Liver (tissue), 9 donors: ENCODE measurements around the gene RAB6B. TPM values are rescaled to one million over a fixed set of nuclear protein-coding genes. Genes with fewer than 3 reads are reported as not detected.

Experiments used
- DNase-seq: peaks from one replicate; pipeline ENCODE4 v3.0.0-alpha.2; 2017; ENCODE audit warnings: low spot score
- H3K27ac ChIP-seq, 2 donors: one replicate each; pipeline ENCODE4 v1.7.0; 2013; ENCODE audit warnings: inconsistent platforms in 2 of 2, low read length in 2 of 2, control low read depth in 1 of 2, low read depth in 1 of 2, mild to moderate bottlenecking in 1 of 2
- H3K27me3 ChIP-seq, 4 donors: one replicate each; pipeline versions ENCODE4 v1.6.1 to v1.7.0; 2013; ENCODE audit warnings: low read length in 3 of 4, inconsistent platforms in 1 of 4, mild to moderate bottlenecking in 1 of 4, moderate library complexity in 1 of 4; ENCODE audit not compliant: control insufficient read depth in 4 of 4, insufficient read depth in 4 of 4
- H3K36me3 ChIP-seq, 4 donors: one replicate each; pipeline versions ENCODE4 v1.6.1 to v1.7.0; 2013; ENCODE audit warnings: low read length in 3 of 4, mild to moderate bottlenecking in 3 of 4, low read depth in 1 of 4, moderate library complexity in 1 of 4; ENCODE audit not compliant: control insufficient read depth in 4 of 4, insufficient read depth in 3 of 4
- H3K4me1 ChIP-seq, 4 donors: one replicate each; pipeline versions ENCODE4 v1.6.1 to v1.7.0; 2013; ENCODE audit warnings: low read length in 3 of 4, mild to moderate bottlenecking in 3 of 4, moderate library complexity in 1 of 4; ENCODE audit not compliant: control insufficient read depth in 4 of 4, insufficient read depth in 4 of 4
- H3K4me3 ChIP-seq, 3 donors: one replicate each; pipeline versions ENCODE4 v1.6.1 to v1.7.0; 2013; ENCODE audit warnings: low read length in 3 of 3, control low read depth in 1 of 3, low read depth in 1 of 3, mild to moderate bottlenecking in 1 of 3
- H3K9ac ChIP-seq, 2 donors: one replicate each; pipeline ENCODE4 v1.7.0; 2013; ENCODE audit warnings: low read length in 2 of 2, mild to moderate bottlenecking in 2 of 2, moderate library complexity in 2 of 2, control low read depth in 1 of 2, low read depth in 1 of 2
- H3K9me3 ChIP-seq, 4 donors: one replicate each; pipeline versions ENCODE4 v1.6.1 to v1.7.0; 2013; ENCODE audit warnings: low read length in 3 of 4; ENCODE audit not compliant: control insufficient read depth in 4 of 4
- CTCF ChIP-seq: fragments of 150-350 bp; IDR thresholded peaks from 2 replicates; pipeline ENCODE4 v1.5.1; 2017; ENCODE audit warnings: improper control_type of control experiment, low read depth, low read length; ENCODE audit not compliant: missing input control
- EGR1 ChIP-seq, 2 donors: IDR thresholded peaks; 2 replicates each; pipeline ENCODE4 v1.6.1; 2016 to 2018; ENCODE audit warnings: antibody characterized with exemption in 2 of 2, low read depth in 2 of 2
- FOXA1 ChIP-seq: IDR thresholded peaks from 2 replicates; pipeline ENCODE4 v1.6.1; 2016; ENCODE audit warnings: antibody characterized with exemption
- FOXA2 ChIP-seq: IDR thresholded peaks from 2 replicates; pipeline ENCODE4 v1.6.1; 2016; ENCODE audit warnings: antibody characterized with exemption
- GABPA ChIP-seq, 2 donors: IDR thresholded peaks in 1 of 2; conservative IDR thresholded peaks in 1 of 2; 2 replicates each; pipeline ENCODE4 v1.6.1; 2016; ENCODE audit warnings: antibody characterized with exemption in 2 of 2, mild to moderate bottlenecking in 1 of 2, moderate library complexity in 1 of 2
- HNF4A ChIP-seq, 2 donors: conservative IDR thresholded peaks; 2 replicates each; pipeline ENCODE4 v1.6.1; 2016; ENCODE audit warnings: antibody characterized with exemption in 2 of 2, mild to moderate bottlenecking in 2 of 2
- HNF4G ChIP-seq: IDR thresholded peaks from 2 replicates; pipeline ENCODE4 v1.6.1; 2016; ENCODE audit warnings: antibody characterized with exemption
- JUND ChIP-seq, 2 donors: IDR thresholded peaks; 2 replicates each; pipeline ENCODE4 v1.6.1; 2016; ENCODE audit warnings: antibody characterized with exemption in 2 of 2
- NR2F2 ChIP-seq: IDR thresholded peaks from 2 replicates; pipeline ENCODE4 v1.6.1; 2016; ENCODE audit warnings: antibody characterized with exemption
- RAD21 ChIP-seq, 2 donors: IDR thresholded peaks; 2 replicates each; pipeline ENCODE4 v1.6.1; 2016; ENCODE audit warnings: antibody characterized with exemption in 2 of 2, mild to moderate bottlenecking in 2 of 2
- RXRA ChIP-seq, 2 donors: IDR thresholded peaks; 2 replicates each; pipeline ENCODE4 v1.6.1; 2017 to 2018; ENCODE audit warnings: antibody characterized with exemption in 2 of 2, mild to moderate bottlenecking in 1 of 2
- SP1 ChIP-seq: IDR thresholded peaks from 2 replicates; pipeline ENCODE4 v1.6.1; 2018; ENCODE audit warnings: antibody characterized with exemption, mild to moderate bottlenecking
- TAF1 ChIP-seq: conservative IDR thresholded peaks from 2 replicates; pipeline ENCODE4 v1.6.1; 2016; ENCODE audit warnings: antibody characterized with exemption, mild to moderate bottlenecking
- YY1 ChIP-seq: IDR thresholded peaks from 2 replicates; pipeline ENCODE4 v1.6.1; 2016; ENCODE audit warnings: antibody characterized with exemption, mild to moderate bottlenecking
- WGBS: extraction: QIAGEN DNeasy Blood & Tissue Kit; methylation state at CpG from one replicate; pipeline ENCODE4 v1.1.7; 2013; 5-methylcytosine and 5-hydroxymethylcytosine counted together
- polyA plus RNA-seq, 2 donors: library from polyadenylated mRNA; stranded (reverse) in 1 of 2; unstranded in 1 of 2; fragments of 200-250 nt in 1 of 2; fragments of >200 nt in 1 of 2; fragmentation: Nextera tagmentation in 1 of 2; extraction: Ambion mirVana in 1 of 2; gene quantifications; one replicate each; pipeline versions ENCODE4 v1.2.1 to v1.2.3, GENCODE V29; 2013 to 2015
- total RNA-seq, 2 donors: library from RNA; depleted of rRNA; stranded (reverse); fragments of >200 nt; gene quantifications; one replicate each; pipeline ENCODE4 v1.2.3, GENCODE V29; 2014
- TF ChIP-seq, protein P1 (sequence below): IDR thresholded peaks from 2 replicates; pipeline ENCODE4 v1.6.1; 2016; ENCODE audit warnings: antibody characterized with exemption
- TF ChIP-seq, protein P2 (sequence below): IDR thresholded peaks from 2 replicates; pipeline ENCODE4 v1.6.1; 2016; ENCODE audit warnings: antibody characterized with exemption
- TF ChIP-seq, protein P3 (sequence below): IDR thresholded peaks from 2 replicates; pipeline ENCODE4 v1.6.1; 2016; ENCODE audit warnings: antibody characterized with exemption, mild to moderate bottlenecking
- TF ChIP-seq, protein P4 (sequence below): IDR thresholded peaks from 2 replicates; pipeline ENCODE4 v1.6.1; 2016; ENCODE audit warnings: antibody characterized with exemption
- donor health status: healthy.
- donor health status: healthy.
- donor health status: healthy.
- donor health status: healthy.
- donor health status: healthy.

The RAB6B gene
- total and polyA plus RNA-seq, 4 donors, result 0.08 to 2.8 (median 0.28) TPM

GRCh38 chr3:133891662-133892378 is 3.9 kb downstream of the RAB6B start (continued):
- TF ChIP-seq, protein P1, sequence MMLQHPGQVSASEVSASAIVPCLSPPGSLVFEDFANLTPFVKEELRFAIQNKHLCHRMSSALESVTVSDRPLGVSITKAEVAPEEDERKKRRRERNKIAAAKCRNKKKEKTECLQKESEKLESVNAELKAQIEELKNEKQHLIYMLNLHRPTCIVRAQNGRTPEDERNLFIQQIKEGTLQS, result no peak

DNA sequence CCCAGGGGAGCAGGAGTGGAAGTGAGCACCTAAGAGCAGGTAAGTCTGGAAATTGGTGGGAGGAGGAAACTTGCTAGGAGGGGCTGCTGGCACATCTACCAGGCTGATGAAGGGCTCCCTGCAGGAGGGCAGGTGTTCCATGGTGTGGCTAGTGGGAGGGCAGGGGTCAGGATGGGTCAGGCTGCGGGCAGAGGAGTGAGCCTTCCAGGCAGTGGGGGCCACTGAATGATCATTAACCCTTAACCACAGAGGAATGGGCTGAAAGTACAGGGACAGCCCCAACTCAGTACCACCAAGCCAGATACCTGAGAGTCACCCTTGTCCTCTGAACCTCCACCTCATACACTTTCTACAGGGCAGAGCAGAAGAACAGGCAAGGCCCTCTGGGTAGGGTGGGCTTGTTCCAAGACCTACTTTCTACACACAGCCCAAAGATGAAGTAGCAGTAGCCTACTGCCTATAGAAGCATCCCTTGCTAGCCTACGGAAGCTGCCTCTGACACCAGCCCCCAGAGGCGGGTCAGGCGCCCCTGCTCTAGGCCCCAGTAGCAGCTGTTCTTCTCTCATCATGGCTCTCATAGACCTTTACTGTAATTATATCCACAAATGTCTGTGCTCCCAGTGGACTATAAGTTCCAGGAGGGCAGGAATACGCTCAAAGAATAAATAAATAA is 4.6 kb downstream of the RAB6B start:
- Histone ChIP-seq H3K27me3 (peaks cover 0 to 4% (median 0%) of the 10 kb centered on the region in 4 donors), H3K4me3 (no peak overlapping the region), H3K9ac (no peak overlapping the region), H3K36me3 (no peaks in the 10 kb centered on the region), H3K27ac (no peak overlapping the region), H3K9me3 (no peaks in the 10 kb centered on the region), H3K4me1 (peaks cover 4 to 16% (median 9%) of the 10 kb centered on the region in 4 donors)
- WGBS, result 91% methylated on average over 5 of the region's 5 CpGs
- no peak for DNase-seq
- TF ChIP-seq RXRA (IDR thresholded peaks at IDR 0.05) (no peak), GABPA (IDR thresholded peaks at IDR 0.05 in 1 of 2, conservative IDR thresholded peaks at IDR 0.05 in 1 of 2) (no peak), HNF4G (no peak), RAD21 (IDR thresholded peaks at IDR 0.05) (no peak), EGR1 (IDR thresholded peaks at IDR 0.05; ENCODE audit: low read depth in 2 of 2) (no peak), YY1 (no peak), CTCF (no peak), NR2F2 (no peak), FOXA2 (no peak), JUND (IDR thresholded peaks at IDR 0.05) (no peak), SP1 (no peak), HNF4A (conservative IDR thresholded peaks at IDR 0.05) (no peak), TAF1 (no peak)
- TF ChIP-seq, protein P2, sequence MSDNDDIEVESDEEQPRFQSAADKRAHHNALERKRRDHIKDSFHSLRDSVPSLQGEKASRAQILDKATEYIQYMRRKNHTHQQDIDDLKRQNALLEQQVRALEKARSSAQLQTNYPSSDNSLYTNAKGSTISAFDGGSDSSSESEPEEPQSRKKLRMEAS, result no peak
- TF ChIP-seq, protein P1, result no peak

GRCh38 chr3:133890037-133890436 is 5.6 kb downstream of the RAB6B start:
- no peak overlapping the region for H3K4me3 ChIP-seq
- TF ChIP-seq, protein P3, sequence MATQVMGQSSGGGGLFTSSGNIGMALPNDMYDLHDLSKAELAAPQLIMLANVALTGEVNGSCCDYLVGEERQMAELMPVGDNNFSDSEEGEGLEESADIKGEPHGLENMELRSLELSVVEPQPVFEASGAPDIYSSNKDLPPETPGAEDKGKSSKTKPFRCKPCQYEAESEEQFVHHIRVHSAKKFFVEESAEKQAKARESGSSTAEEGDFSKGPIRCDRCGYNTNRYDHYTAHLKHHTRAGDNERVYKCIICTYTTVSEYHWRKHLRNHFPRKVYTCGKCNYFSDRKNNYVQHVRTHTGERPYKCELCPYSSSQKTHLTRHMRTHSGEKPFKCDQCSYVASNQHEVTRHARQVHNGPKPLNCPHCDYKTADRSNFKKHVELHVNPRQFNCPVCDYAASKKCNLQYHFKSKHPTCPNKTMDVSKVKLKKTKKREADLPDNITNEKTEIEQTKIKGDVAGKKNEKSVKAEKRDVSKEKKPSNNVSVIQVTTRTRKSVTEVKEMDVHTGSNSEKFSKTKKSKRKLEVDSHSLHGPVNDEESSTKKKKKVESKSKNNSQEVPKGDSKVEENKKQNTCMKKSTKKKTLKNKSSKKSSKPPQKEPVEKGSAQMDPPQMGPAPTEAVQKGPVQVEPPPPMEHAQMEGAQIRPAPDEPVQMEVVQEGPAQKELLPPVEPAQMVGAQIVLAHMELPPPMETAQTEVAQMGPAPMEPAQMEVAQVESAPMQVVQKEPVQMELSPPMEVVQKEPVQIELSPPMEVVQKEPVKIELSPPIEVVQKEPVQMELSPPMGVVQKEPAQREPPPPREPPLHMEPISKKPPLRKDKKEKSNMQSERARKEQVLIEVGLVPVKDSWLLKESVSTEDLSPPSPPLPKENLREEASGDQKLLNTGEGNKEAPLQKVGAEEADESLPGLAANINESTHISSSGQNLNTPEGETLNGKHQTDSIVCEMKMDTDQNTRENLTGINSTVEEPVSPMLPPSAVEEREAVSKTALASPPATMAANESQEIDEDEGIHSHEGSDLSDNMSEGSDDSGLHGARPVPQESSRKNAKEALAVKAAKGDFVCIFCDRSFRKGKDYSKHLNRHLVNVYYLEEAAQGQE, result no peak
- TF ChIP-seq RXRA (IDR thresholded peaks at IDR 0.05), result no peak
- TF ChIP-seq CTCF, result no peak
- TF ChIP-seq HNF4G, result no peak
- TF ChIP-seq NR2F2, result no peak
- no peak for TF ChIP-seq FOXA1
- no peak for TF ChIP-seq SP1
- TF ChIP-seq, protein P4, sequence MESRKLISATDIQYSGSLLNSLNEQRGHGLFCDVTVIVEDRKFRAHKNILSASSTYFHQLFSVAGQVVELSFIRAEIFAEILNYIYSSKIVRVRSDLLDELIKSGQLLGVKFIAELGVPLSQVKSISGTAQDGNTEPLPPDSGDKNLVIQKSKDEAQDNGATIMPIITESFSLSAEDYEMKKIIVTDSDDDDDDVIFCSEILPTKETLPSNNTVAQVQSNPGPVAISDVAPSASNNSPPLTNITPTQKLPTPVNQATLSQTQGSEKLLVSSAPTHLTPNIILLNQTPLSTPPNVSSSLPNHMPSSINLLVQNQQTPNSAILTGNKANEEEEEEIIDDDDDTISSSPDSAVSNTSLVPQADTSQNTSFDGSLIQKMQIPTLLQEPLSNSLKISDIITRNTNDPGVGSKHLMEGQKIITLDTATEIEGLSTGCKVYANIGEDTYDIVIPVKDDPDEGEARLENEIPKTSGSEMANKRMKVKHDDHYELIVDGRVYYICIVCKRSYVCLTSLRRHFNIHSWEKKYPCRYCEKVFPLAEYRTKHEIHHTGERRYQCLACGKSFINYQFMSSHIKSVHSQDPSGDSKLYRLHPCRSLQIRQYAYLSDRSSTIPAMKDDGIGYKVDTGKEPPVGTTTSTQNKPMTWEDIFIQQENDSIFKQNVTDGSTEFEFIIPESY, result no peak
- TF ChIP-seq FOXA2, result no peak
- no peak for TF ChIP-seq EGR1 (IDR thresholded peaks at IDR 0.05; ENCODE audit: low read depth in 2 of 2)
- TF ChIP-seq GABPA (IDR thresholded peaks at IDR 0.05 in 1 of 2, conservative IDR thresholded peaks at IDR 0.05 in 1 of 2), result no peak
- no peak for TF ChIP-seq JUND (IDR thresholded peaks at IDR 0.05)
- no peak for TF ChIP-seq TAF1

More at GRCh38 chr3:133890037-133890436, 5.6 kb downstream of the RAB6B start:
- Histone ChIP-seq H3K27ac (no peak overlapping the region), H3K9ac (no peak overlapping the region), H3K4me1 (peaks cover 0 to 6% (median 4%) of the 10 kb centered on the region in 4 donors), H3K9me3 (no peaks in the 10 kb centered on the region), H3K27me3 (peaks cover 0 to 4% (median 0%) of the 10 kb centered on the region in 4 donors), H3K36me3 (no peaks in the 10 kb centered on the region)
- DNase-seq, result no peak
- 90% methylated on average over 2 of the region's 2 CpGs for WGBS
